ENCODE results near the gene GNG13.

DNA sequence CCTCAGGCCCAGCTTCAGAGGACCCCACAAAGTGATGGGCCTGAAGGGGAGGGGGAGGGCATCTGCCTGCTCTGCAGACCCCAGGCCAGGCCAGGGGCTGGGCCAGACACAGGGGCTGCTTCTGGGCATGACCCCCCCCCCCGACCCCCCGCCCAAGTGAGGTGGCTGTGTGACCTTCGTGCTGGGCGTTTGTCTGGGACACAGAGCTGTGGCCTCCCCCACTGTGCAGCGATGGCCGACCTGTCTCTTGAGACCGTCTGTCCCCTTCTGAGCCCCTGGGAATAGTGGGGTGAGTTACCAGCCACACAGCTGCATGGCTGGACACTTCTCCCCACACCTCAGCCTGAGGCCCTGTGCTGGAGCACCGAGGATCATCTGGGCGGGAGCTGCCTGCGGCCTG lies 34.8 kb upstream of the GNG13 start:
- no peak for TF ChIP-seq EZH2phosphoT487 (IDR thresholded peaks at IDR 0.05; ENCODE audit: borderline replicate concordance, low read length)
- TF ChIP-seq, protein P1, sequence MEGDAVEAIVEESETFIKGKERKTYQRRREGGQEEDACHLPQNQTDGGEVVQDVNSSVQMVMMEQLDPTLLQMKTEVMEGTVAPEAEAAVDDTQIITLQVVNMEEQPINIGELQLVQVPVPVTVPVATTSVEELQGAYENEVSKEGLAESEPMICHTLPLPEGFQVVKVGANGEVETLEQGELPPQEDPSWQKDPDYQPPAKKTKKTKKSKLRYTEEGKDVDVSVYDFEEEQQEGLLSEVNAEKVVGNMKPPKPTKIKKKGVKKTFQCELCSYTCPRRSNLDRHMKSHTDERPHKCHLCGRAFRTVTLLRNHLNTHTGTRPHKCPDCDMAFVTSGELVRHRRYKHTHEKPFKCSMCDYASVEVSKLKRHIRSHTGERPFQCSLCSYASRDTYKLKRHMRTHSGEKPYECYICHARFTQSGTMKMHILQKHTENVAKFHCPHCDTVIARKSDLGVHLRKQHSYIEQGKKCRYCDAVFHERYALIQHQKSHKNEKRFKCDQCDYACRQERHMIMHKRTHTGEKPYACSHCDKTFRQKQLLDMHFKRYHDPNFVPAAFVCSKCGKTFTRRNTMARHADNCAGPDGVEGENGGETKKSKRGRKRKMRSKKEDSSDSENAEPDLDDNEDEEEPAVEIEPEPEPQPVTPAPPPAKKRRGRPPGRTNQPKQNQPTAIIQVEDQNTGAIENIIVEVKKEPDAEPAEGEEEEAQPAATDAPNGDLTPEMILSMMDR (IDR thresholded peaks at IDR 0.05; ENCODE audit: low read depth, low read length, poor library complexity, severe bottlenecking): no peak
